ENCODE results near the gene ABHD15.

Gene ABHD15

GRCh38 chr17:29582254-29582765 is 15.5 kb upstream of the ABHD15 start:
- DNase-seq = no peak

DNA sequence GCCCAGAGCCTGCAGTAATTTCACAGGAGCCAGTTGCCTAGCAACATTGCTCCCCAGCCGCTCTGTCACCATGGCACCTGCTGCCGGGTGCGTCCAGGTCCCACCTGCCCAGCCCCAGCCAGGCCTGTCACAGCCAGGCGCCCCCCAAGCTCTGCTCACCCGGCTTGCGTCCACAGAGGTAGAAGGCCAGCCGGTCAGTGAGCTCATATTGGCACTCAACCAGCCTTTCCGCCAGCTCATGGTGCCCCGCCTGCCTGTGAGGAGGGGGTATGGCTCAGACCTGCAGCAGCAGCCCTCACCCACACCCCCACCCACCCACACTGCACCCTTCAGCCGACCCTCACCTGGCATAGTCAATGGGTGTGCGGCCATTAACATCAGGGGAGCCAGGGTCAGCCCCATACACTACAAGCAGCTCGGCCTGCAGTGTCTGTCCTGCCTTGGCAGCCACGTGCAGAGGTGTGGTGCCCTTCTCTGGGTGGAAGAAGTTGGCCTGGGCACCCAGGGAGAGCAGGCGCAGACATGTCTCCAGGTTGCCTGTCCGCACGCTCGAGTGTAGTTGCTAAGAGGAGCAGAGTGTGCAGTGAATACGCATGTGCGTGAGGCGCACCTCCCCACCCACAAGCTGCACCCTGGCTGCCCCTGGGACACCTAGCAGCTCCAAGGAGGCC is 14.9 kb upstream of the ABHD15 start:
- no peak for DNase-seq

GRCh38 chr17:29579866-29580771 is 13.3 kb upstream of the ABHD15 start:
- peak; percentile 87 for DNase-seq

GRCh38 chr17:29578626-29579485 is 12.0 kb upstream of the ABHD15 start:
- no peak for DNase-seq

DNA sequence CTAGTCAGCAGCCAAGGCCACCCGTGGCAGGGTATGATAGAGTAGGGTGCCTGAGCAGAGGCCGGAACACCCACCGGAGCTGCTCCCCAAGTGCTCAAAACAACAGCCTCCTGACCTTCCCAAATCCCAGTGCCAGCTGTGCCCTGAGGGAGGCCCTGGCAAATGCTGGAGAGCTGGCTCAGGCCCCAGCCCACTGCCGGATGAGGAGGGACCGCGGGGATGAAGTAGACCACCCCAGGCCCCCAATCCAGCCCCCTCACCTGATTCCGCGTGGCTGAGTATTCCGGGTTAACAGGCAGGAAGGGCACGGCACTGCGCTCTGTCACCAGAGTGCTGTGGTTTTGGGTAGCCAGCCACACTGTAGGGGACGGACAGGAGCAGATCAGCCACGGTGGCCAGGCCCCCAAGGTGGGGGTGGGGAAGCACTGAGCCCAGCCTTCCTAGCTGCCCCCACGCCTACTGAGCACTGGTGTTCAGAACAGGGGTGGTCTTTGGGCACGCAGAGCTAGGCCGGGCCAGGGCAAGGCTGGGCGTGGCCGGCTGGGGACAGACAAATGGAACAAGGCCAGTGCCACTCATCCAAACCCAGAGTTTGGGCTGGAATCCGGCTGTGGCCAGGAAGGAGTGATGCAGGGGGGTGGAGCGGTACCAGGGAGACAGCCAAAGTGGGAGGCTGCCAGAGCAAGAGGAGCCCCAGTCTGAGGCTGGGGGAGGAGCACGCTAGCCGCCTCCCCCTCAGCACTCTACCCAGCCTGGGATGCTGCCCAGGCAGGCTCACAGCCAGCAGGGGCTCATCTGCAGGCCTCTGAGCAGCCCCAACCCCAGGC is 10.8 kb upstream of the ABHD15 start:
- DNase-seq = no peak

GRCh38 chr17:29577001-29577370 is 10.1 kb upstream of the ABHD15 start:
- no peak for DNase-seq

DNA sequence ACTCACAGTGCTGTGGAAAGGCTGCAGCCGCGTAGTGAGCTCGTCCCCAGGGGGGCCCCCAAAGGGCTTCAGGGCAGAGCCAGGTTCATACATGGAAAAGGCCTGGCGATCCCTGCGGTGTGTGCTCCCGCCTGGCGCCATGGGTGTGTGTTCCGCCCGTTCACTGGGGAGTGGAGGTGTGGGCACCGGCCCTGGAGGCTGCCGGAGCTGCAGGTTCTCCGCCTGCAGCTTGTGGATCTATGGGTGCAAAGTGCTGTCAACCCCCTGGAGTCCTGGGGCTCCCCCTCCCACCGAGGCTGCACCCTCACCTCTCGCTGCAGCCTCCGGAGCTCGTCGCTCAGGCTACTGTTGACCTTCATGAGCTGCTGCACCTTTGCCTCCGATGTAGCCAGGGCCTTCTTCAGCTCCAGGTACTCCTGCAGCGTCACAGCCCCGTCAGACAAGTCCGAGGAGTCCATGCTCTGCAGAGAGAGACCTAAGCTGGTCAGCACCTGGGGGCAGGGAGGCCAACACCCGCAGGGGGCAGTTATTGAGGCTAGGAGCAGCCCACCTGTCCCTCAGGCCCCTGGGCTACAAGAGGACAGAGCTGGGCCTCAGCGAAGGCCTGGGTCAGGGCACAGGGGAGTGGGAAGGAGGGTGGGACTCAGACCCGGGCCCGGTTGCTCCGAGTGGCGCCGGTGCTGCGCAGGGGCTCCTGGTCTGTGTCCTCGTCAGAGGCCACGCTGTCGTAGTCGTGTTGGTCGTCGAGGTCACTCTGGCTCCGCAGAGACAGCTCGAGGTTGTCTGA is 9.6 kb upstream of the ABHD15 start:
- no peak for DNase-seq

DNA sequence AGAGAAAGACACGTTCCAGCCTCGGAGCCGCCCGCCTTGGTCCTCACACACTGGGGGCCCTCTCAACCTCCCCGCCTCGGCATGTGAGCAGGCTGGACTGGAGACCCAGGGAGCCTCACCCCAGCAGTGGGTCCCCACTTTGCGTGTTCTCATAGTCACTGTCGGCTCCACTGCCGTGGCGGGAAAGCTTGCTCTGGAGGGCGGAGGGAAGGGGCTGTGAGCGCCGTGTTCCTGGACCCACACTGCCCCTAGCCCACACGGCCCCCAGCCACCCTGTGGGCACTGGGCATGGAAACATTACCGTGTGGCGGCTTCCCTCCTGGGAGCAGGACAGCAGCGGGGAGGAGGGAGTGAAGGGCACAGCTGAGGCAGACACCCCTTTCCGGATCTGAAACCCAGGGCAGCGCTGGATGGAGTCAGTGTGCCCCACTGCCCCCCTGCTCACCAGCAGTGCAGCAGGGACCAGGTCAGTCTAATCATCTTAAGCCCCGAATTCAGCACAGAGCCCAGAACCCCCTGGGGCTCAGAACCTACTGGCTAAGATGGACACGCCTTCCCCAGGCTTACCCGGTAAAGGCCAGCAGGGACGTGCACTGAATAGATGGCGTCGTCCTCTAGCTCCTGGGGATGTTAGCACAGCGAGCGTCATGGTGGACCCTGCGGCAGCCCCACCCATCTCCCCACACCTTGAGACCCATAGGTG is 8.8 kb upstream of the ABHD15 start:
- DNase-seq = no peak

GRCh38 chr17:29574732-29575510 is 8.1 kb upstream of the ABHD15 start:
- no peak for DNase-seq

GRCh38 chr17:29573871-29574731 is 7.3 kb upstream of the ABHD15 start:
- no peak for DNase-seq

DNA sequence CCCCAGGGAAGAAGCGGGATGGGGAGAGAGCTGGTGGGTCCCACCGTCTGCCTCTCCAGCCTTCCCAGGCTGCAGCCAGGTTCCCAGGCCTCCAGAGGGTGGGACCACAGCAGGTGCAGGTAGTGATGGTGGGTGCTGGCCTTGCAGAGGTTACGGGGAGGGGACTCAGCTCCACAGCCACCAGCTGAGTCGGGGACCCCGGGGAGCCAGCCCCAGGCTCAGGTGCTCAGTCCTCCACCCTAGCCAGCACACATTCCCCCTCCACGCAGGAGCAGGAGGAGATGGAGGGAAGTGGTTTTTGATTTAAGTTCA is 6.7 kb upstream of the ABHD15 start:
- DNase-seq = no peak

DNA sequence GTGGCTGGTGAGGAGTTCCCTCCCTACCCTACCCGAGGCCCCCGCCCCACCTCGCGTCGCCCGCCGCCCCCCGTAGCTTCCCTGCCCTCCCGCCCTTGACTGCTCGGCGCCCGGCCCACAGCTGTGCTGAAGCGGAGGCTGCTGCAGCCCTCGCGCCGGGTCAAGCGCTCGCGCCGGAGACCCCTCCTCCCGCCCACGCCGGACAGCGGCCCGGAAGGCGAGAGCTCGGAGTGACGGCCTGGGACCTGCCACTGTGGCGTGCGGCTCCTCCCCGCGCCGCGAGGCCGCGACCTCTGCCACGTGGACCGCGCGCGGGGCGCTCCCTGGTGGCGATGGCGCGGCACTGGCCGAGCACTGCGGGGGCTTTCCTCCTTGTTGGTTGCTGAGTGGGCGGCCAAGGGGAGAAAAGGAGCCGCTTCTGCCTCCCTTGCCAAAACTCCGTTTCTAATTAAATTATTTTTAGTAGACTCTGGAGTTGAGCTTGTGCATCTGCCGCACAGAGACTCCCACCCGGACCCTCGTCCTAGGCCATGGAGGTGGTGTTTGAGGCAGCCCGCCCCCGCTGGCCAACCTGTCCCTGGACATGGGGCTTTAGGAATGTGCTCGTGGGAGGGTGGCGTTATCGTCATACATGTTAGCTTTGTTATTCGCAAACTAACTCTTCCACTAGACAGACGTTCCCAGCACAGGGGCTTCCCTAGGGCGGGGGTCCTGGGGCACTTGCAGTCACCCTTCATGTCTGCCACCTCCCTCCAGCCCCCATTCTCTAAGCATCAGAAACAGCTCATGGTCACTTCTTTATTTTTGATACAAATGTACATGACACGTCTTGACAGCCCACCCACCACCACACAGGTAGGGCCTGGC is 6.1 kb upstream of the ABHD15 start:
- DNase-seq = peak; percentile 30

DNA sequence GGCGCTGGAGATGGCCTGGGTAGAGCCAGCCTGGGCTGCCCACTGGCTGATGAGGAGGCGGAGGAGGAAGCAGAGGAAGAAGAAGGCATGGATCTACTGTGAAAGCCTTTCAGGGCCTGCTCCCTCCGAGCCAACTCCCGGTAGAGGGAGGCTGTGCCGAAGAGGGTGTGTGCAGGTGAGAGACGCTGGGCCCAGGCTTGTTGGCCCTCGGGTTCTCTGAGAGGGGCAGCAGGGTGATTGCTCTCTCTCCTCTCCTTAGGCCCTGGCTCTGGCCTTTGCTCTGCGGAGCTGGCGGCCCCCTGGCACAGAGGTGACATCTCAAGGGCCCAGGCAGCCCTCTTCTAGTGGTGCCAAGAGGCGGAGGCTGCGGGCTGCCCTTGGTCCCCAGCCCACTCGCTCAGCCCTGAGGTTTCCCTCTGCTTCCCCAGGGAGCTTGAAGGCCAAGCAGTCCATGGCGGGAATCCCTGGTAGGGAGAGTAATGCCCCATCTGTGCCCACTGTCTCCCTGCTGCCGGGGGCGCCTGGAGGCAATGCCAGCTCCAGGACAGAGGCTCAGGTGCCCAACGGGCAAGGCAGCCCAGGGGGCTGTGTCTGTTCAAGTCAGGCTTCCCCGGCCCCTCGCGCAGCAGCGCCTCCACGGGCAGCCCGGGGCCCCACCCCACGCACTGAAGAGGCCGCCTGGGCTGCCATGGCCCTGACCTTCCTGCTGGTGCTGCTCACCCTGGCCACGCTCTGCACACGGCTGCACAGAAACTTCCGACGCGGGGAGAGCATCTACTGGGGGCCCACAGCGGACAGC is 5.2 kb upstream of the ABHD15 start:
- no peak for DNase-seq

DNA sequence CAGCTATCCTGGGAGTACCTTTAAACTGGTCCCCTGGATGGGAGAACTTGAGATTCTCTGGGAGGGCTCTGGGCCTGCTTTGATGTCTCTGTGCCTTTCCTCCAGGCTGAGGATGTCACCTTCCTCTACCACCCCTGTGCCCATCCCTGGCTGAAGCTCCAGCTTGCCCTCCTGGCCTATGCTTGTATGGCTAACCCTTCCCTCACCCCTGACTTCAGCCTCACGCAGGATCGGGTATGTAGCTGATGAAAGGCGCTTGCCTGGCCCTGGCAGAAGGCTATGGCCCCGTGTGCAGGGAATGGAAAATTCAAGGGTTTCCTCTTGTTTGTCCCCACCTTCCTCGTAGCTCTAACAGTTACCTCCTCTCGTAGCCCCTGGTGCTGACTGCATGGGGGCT is 4.6 kb upstream of the ABHD15 start:
- DNase-seq = no peak

GRCh38 chr17:29570521-29570920 is 3.7 kb upstream of the ABHD15 start:
- no peak for DNase-seq

GRCh38 chr17:29569245-29569950 is 2.6 kb upstream of the ABHD15 start:
- DNase-seq = no peak

All from stimulated activated naive CD4-positive, alpha-beta T cell treated with Interleukin-2 at 50 U/mL for 16 hours (primary cell).